Nephron (organoid): ENCODE measurements around the gene ST6GALNAC3.
"Not testable (repeated sequence)": the region's sequence is repeated elsewhere in the genome, so short reads cannot be mapped to it uniquely, and the experiment has no call there.

Experiments
- H3K27ac Mint-ChIP-seq, 3 experiments: 2 replicates each; pipeline ENCODE4 v1.8.0; 2020; ENCODE audit warnings: mixed read lengths in 3 of 3, mild to moderate bottlenecking in 2 of 3, moderate library complexity in 1 of 3
- H3K27me3 Mint-ChIP-seq: 2 replicates; pipeline ENCODE4 v1.8.0; 2021; ENCODE audit warnings: low read depth, mild to moderate bottlenecking, moderate library complexity, mixed read lengths
- H3K36me3 Mint-ChIP-seq: 2 replicates; pipeline ENCODE4 v1.8.0; 2020; ENCODE audit warnings: low read depth, mixed read lengths
- H3K4me1 Mint-ChIP-seq: 2 replicates; pipeline ENCODE4 v1.8.0; 2020; ENCODE audit warnings: mixed read lengths
- H3K4me3 Mint-ChIP-seq, 3 experiments: 2 replicates each; pipeline ENCODE4 v1.8.0; 2020; ENCODE audit warnings: mild to moderate bottlenecking in 3 of 3, mixed read lengths in 3 of 3, moderate library complexity in 2 of 3
- H3K9me3 Mint-ChIP-seq: 2 replicates; pipeline ENCODE4 v1.8.0; 2020; ENCODE audit warnings: mixed read lengths
- TF ChIP-seq, protein P1 (sequence below), 3 experiments: fragments of 200-600 bp; sonication (generic); IDR thresholded peaks; one replicate each; pipeline ENCODE4 v1.5.0; 2021; ENCODE audit warnings: antibody characterized with exemption in 3 of 3; ENCODE audit not compliant: unreplicated experiment in 3 of 3

ST6GALNAC3 gene

DNA sequence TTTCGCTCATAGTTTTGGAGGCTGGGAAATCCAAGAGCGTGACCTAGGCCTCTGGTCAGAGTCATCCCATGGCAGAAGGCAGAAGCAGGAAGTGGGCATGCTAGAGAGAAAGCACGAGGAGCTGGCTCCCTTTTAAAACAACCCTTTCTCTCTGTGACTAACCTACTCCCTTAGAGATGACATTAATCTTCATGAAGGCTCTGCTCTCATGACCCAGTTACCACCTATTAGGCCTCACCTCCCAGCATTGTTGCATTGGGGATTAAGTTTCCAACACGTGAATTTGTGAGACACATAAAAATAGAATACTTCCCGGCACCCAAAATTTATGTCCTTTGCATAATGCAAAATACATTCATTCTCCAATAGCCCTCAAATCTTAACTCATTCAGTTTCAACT, 569.6 kb downstream of the ST6GALNAC3 start:
- Mint-ChIP-seq H3K4me1 (no peaks in the 10 kb centered on the region), H3K27me3 (no peaks in the 10 kb centered on the region), H3K9me3 (peaks cover 4% of the 10 kb centered on the region), H3K27ac (no peak overlapping the region), H3K4me3 (no peak overlapping the region), H3K36me3 (peaks cover 7% of the 10 kb centered on the region)
- TF ChIP-seq, protein P1, sequence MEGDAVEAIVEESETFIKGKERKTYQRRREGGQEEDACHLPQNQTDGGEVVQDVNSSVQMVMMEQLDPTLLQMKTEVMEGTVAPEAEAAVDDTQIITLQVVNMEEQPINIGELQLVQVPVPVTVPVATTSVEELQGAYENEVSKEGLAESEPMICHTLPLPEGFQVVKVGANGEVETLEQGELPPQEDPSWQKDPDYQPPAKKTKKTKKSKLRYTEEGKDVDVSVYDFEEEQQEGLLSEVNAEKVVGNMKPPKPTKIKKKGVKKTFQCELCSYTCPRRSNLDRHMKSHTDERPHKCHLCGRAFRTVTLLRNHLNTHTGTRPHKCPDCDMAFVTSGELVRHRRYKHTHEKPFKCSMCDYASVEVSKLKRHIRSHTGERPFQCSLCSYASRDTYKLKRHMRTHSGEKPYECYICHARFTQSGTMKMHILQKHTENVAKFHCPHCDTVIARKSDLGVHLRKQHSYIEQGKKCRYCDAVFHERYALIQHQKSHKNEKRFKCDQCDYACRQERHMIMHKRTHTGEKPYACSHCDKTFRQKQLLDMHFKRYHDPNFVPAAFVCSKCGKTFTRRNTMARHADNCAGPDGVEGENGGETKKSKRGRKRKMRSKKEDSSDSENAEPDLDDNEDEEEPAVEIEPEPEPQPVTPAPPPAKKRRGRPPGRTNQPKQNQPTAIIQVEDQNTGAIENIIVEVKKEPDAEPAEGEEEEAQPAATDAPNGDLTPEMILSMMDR (IDR thresholded peaks at IDR 0.05; ENCODE audit: unreplicated experiment in 3 of 3): no peak

DNA sequence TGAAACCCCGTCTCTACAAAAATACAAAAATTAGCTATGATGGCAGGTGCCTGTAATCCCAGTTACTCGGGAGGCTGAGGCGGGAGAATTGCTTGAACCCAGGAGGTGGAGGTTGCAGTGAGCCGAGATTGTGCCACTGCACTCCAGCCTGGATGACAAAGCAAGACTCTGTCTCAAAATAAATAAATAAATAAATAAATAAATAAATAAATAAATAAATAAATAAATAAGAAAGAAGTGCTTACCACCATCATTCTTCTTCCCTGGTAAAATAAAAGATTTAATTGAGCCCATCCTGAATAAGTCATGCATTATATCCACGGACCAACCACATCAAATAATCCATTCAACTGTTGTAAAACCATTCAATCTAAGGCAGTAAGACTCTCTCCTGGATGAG, 578.3 kb downstream of the ST6GALNAC3 start:
- not testable (repeated sequence) for H3K4me3 Mint-ChIP-seq, H3K27me3 Mint-ChIP-seq, H3K27ac Mint-ChIP-seq, H3K4me1 Mint-ChIP-seq
- H3K9me3 Mint-ChIP-seq: peaks cover 29% of the 10 kb centered on the region
- peaks cover 13% of the 10 kb centered on the region for H3K36me3 Mint-ChIP-seq

DNA sequence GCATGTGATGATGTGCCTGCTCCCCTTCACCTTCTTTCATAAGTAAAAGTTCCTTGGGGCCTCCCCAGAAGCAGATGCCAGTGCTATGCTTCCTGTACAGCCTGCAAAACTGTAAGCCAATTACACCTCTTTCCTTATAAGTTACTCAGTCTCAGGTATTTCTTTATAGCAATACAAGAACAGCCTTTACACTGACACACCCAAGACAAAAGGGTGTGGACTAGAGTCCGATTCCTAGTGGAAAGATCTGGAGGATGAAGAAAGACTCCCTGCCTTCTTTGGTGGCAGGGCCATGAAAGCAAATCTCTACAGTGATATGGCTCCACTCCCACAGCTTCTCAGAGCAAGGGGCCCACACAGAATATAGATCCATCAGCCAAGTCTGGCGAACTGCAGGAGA, 583.1 kb downstream of the ST6GALNAC3 start:
- no peak overlapping the region for H3K4me3 Mint-ChIP-seq
- H3K27ac Mint-ChIP-seq: no peak overlapping the region
- H3K4me1 Mint-ChIP-seq: no peaks in the 10 kb centered on the region
- H3K36me3 Mint-ChIP-seq: no peaks in the 10 kb centered on the region
- TF ChIP-seq, protein P1 (IDR thresholded peaks at IDR 0.05; ENCODE audit: unreplicated experiment in 3 of 3): no peak
- no peaks in the 10 kb centered on the region for H3K27me3 Mint-ChIP-seq
- peaks cover 9% of the 10 kb centered on the region for H3K9me3 Mint-ChIP-seq

DNA sequence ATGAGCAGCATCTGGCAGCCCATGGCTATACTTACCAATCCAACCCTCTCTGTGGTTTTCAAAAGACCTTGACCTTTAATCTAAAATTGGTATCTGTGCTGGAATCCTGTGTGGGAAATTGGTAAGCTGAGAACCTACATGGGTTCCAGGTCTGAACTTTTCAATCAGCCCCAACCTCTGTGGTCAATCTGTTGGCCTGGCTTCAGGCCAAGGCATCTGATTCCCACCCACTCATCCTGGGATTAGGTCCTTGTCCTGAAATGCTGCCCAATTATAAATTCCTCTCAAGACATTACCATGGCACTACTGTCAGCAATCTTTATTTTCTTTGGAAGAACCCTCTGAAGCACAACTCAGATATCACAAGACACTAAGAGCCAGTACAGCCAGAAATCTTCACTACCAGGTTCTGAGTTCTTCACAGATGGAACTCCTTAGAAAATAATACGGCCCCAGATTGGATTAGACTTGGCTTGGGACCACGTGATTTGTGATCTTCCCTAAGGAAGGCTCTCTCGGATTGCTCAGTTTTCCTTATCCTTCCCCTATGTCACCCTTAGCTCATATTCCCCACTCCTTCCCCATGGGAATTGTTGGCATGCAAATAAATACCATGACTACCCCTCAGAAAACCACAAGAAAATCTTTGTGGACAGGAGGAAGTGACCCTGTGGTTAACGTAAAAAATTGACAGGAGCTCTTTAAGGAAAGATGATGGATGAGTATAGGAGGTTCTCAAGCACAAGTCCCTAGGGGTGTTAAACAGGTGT, 584.8 kb downstream of the ST6GALNAC3 start:
- H3K27me3 Mint-ChIP-seq: no peaks in the 10 kb centered on the region
- H3K36me3 Mint-ChIP-seq: no peaks in the 10 kb centered on the region
- peaks cover 13% of the 10 kb centered on the region for H3K9me3 Mint-ChIP-seq
- H3K27ac Mint-ChIP-seq: no peak overlapping the region
- H3K4me1 Mint-ChIP-seq: no peaks in the 10 kb centered on the region
- TF ChIP-seq, protein P1 (IDR thresholded peaks at IDR 0.05; ENCODE audit: unreplicated experiment in 3 of 3): no peak
- H3K4me3 Mint-ChIP-seq: no peak overlapping the region

DNA sequence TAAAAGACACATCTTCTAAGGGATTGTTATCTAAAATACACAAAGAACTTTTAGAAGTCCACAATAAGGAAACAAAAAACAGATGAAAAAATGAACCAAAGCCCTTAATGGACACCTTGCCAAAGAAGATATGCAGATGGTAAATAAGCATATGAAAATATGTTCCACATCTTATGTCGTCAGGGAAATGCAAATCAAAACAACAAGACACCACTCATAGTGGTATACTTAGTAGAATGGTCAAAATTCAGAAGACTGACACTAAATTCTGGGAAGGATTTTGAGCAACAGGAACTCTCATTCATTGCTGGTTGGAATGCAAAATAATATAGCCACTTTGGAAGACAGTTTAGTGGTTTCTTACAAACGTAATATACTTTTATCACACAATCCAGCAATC, 587.0 kb downstream of the ST6GALNAC3 start:
- H3K27me3 Mint-ChIP-seq: no peaks in the 10 kb centered on the region
- peaks cover 13% of the 10 kb centered on the region for H3K9me3 Mint-ChIP-seq
- TF ChIP-seq, protein P1 (IDR thresholded peaks at IDR 0.05; ENCODE audit: unreplicated experiment in 3 of 3): no peak
- H3K27ac Mint-ChIP-seq: no peak overlapping the region
- H3K36me3 Mint-ChIP-seq: no peaks in the 10 kb centered on the region
- H3K4me1 Mint-ChIP-seq: no peaks in the 10 kb centered on the region
- no peak overlapping the region for H3K4me3 Mint-ChIP-seq

DNA sequence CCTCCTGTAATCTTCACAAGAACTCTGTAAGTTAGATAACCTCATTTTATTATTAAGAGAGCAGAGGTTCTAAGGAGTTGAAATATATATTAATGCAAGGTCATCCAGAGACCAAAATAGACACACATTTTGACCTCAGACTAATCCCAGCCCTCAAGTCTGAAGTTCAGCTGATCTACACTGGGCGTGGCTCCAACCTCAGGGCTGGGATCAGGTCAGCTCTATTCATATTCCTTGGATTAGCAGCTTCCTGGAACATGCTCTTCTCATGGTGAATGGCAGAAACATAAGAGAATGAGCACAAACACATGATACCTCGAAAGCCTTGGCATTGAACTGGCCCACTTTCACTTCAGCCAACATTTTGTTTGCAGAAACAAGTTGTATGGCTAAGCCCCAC, 592.0 kb downstream of the ST6GALNAC3 start:
- H3K27ac Mint-ChIP-seq: no peak overlapping the region

More for the DNA sequence above, 592.0 kb downstream of the ST6GALNAC3 start:
- Mint-ChIP-seq H3K9me3 (peaks cover 10% of the 10 kb centered on the region), H3K27me3 (no peaks in the 10 kb centered on the region), H3K4me1 (peaks cover 5% of the 10 kb centered on the region), H3K36me3 (no peaks in the 10 kb centered on the region), H3K4me3 (no peak overlapping the region)
- TF ChIP-seq, protein P1 (IDR thresholded peaks at IDR 0.05; ENCODE audit: unreplicated experiment in 3 of 3): no peak
